ENCODE measurements around the gene SEMA6B.

The SEMA6B gene

DNA sequence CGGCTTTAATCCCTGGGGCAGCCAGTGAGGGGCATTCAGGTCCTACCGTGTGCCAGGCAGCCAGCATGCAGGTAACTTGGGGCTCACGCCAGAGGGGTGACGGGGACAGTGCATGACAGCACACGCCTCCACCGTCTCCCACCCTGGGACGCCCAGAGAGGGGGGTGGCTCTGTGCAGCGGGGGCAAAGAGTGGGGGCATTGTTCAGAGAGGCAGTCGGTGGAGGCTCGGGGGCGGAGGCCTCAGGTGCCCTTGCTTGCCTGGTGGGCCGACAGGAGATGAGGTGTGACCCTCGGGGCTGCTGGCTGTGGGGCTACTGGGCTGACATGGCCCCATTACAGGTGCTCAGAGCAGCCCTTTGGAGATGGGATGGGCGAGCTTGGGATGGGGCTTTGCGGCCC is 59.6 kb downstream of the SEMA6B start:
- TF ChIP-seq, protein P1, sequence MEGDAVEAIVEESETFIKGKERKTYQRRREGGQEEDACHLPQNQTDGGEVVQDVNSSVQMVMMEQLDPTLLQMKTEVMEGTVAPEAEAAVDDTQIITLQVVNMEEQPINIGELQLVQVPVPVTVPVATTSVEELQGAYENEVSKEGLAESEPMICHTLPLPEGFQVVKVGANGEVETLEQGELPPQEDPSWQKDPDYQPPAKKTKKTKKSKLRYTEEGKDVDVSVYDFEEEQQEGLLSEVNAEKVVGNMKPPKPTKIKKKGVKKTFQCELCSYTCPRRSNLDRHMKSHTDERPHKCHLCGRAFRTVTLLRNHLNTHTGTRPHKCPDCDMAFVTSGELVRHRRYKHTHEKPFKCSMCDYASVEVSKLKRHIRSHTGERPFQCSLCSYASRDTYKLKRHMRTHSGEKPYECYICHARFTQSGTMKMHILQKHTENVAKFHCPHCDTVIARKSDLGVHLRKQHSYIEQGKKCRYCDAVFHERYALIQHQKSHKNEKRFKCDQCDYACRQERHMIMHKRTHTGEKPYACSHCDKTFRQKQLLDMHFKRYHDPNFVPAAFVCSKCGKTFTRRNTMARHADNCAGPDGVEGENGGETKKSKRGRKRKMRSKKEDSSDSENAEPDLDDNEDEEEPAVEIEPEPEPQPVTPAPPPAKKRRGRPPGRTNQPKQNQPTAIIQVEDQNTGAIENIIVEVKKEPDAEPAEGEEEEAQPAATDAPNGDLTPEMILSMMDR (IDR thresholded peaks at IDR 0.05; ENCODE audit: unreplicated experiment in 3 of 3) = no peak
- H3K27me3 Mint-ChIP-seq (ENCODE audit: low read depth) = no peaks in the 10 kb centered on the region
- H3K4me3 Mint-ChIP-seq = no peak overlapping the region
- peaks cover 12% of the 10 kb centered on the region for H3K36me3 Mint-ChIP-seq (ENCODE audit: low read depth)
- H3K27ac Mint-ChIP-seq = no peak overlapping the region
- H3K9me3 Mint-ChIP-seq = no peaks in the 10 kb centered on the region
- no peaks in the 10 kb centered on the region for H3K4me1 Mint-ChIP-seq

DNA sequence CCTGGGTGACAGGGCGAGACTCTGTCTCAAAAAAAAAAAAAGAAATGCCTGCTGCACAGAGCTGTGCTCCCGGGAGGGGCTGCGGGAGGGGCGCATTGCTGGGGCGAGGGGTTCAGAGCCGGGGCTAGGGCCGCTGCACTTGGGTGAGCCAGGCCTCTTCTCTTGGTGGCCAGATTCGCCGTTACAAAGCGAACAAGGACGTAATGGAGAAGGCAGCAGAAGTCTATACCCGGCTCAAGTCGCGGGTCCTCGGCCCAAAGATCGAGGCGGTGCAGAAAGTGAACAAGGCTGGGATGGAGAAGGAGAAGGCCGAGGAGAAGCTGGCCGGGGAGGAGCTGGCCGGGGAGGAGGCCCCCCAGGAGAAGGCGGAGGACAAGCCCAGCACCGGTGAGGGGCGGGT is 60.2 kb downstream of the SEMA6B start:
- no peaks in the 10 kb centered on the region for H3K9me3 Mint-ChIP-seq
- TF ChIP-seq, protein P1 (IDR thresholded peaks at IDR 0.05; ENCODE audit: unreplicated experiment in 3 of 3) = no peak
- H3K4me1 Mint-ChIP-seq = no peaks in the 10 kb centered on the region
- H3K36me3 Mint-ChIP-seq (ENCODE audit: low read depth) = peaks cover 15% of the 10 kb centered on the region
- H3K4me3 Mint-ChIP-seq = no peak overlapping the region
- H3K27me3 Mint-ChIP-seq (ENCODE audit: low read depth) = no peaks in the 10 kb centered on the region
- H3K27ac Mint-ChIP-seq = no peak overlapping the region

DNA sequence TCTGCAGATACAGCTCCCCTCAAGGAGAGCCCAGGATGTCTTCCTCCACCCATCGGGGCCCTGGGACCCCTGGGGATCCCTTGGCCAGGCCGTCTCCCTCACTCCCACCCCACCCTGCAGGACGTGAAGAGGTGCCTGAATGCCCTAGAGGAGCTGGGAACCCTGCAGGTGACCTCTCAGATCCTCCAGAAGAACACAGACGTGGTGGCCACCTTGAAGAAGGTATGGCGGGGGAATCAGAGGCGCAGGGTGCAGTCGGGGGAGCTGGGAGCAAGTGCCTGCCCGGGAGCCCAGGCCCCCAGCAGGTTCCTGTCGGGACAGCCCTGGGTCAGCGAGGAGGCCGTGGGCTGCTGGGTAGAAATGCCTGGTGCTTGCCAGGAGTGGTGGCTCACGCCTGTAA is 60.8 kb downstream of the SEMA6B start:
- Mint-ChIP-seq H3K27ac (no peak overlapping the region), H3K4me1 (no peaks in the 10 kb centered on the region), H3K36me3 (ENCODE audit: low read depth) (peaks cover 15% of the 10 kb centered on the region), H3K9me3 (no peaks in the 10 kb centered on the region), H3K27me3 (ENCODE audit: low read depth) (no peaks in the 10 kb centered on the region), H3K4me3 (no peak overlapping the region)
- TF ChIP-seq, protein P1 (IDR thresholded peaks at IDR 0.05; ENCODE audit: unreplicated experiment in 3 of 3) = no peak

DNA sequence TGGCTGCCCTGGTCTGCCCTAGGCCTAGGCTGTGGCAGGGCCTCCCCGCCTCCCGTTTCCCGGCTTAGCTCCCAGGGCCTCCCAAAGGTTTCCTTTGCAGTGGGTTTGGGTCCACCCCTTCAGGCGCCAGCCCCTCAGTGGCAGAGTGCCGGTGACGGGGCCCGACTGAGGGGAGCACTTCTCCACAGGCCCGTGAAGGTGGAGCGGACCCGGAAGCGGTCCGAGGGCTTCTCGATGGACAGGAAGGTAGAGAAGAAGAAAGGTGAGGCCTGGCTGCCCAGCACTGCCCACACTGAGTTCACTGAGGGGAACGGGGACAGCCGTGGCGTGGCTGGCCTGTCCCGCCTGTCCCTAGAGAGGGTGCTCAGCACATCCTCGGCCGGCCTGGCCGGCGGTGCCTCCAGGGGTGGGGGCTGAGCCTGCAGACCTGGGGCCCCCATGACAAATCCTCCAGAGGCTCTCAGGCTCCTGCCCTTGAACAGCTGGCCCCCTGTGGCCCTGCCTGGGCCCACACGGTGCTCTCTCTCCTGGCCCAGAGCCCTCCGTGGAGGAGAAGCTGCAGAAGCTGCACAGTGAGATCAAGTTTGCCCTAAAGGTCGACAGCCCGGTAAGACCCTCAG is 61.6 kb downstream of the SEMA6B start:
- TF ChIP-seq, protein P1 (IDR thresholded peaks at IDR 0.05; ENCODE audit: unreplicated experiment in 3 of 3) = no peak
- Mint-ChIP-seq H3K27me3 (ENCODE audit: low read depth) (no peaks in the 10 kb centered on the region), H3K9me3 (no peaks in the 10 kb centered on the region), H3K36me3 (ENCODE audit: low read depth) (peaks cover 15% of the 10 kb centered on the region), H3K27ac (no peak overlapping the region), H3K4me3 (no peak overlapping the region), H3K4me1 (no peaks in the 10 kb centered on the region)

DNA sequence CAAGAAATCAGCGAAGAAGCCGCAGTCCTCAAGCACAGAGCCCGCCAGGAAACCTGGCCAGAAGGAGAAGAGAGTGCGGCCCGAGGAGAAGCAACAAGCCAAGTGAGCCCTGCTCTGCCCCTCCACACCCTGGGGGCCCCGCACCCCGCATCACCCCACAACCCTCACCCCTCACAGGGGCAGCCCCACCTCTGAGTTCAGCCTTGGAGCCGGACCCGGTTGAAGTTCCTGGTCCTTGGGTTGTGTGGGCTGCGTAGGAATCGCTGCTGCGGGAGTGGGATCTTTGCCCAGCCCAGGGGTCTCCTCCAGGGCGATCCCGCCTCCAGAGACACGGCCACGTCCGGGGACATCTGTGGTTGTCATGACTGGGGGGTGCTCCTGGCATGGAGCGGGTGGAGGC is 63.2 kb downstream of the SEMA6B start:
- H3K27me3 Mint-ChIP-seq (ENCODE audit: low read depth) = no peaks in the 10 kb centered on the region
- H3K4me1 Mint-ChIP-seq = no peaks in the 10 kb centered on the region
- H3K4me3 Mint-ChIP-seq = no peak overlapping the region
- H3K36me3 Mint-ChIP-seq (ENCODE audit: low read depth) = peaks cover 15% of the 10 kb centered on the region
- TF ChIP-seq, protein P1 (IDR thresholded peaks at IDR 0.05; ENCODE audit: unreplicated experiment in 3 of 3) = no peak
- H3K27ac Mint-ChIP-seq = no peak overlapping the region
- H3K9me3 Mint-ChIP-seq = no peaks in the 10 kb centered on the region

DNA sequence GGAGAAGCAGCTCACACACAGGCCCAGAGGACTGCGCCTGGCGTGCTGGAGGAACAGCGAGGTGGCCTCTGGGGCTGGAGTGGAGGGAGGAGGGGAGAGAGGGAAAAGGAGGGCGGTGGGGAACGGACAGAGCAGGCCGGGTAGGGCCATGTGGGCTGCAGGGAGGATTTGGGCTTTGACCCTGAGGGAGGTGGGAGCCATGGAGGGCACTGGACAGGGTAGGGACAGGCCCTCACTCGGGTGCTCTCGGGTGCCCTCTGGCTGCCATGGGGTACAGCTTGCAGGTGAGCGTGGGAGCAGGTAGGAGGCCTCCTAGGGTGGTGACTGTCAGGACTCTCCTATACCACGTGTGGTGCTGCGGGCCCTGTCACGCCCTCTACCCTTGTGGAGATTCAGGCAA is 64.0 kb downstream of the SEMA6B start:
- no peak overlapping the region for H3K4me3 Mint-ChIP-seq
- no peak overlapping the region for H3K27ac Mint-ChIP-seq
- H3K27me3 Mint-ChIP-seq (ENCODE audit: low read depth) = no peaks in the 10 kb centered on the region
- H3K4me1 Mint-ChIP-seq = no peaks in the 10 kb centered on the region
- TF ChIP-seq, protein P1 (IDR thresholded peaks at IDR 0.05; ENCODE audit: unreplicated experiment in 3 of 3) = no peak
- no peaks in the 10 kb centered on the region for H3K9me3 Mint-ChIP-seq
- H3K36me3 Mint-ChIP-seq (ENCODE audit: low read depth) = peaks cover 16% of the 10 kb centered on the region
